Choroid plexus epithelial cell (primary cell): ENCODE data around the gene BICRAL.

ENCODE experiments used
- DNase-seq: peaks from one replicate; pipeline ENCODE4 v3.0.0-alpha.2; 2010; ENCODE audit warnings: low read depth
- H3K4me3 ChIP-seq: 2 replicates; pipeline ENCODE4 v1.5.1; 2011; ENCODE audit warnings: low read depth, mild to moderate bottlenecking, control low read depth, low read length, moderate library complexity
- CTCF ChIP-seq: conservative IDR thresholded peaks from 2 replicates; pipeline ENCODE4 v1.5.1; 2011; ENCODE audit warnings: low read depth, mild to moderate bottlenecking, control low read depth, inconsistent platforms, low read length, moderate library complexity

The BICRAL gene

DNA sequence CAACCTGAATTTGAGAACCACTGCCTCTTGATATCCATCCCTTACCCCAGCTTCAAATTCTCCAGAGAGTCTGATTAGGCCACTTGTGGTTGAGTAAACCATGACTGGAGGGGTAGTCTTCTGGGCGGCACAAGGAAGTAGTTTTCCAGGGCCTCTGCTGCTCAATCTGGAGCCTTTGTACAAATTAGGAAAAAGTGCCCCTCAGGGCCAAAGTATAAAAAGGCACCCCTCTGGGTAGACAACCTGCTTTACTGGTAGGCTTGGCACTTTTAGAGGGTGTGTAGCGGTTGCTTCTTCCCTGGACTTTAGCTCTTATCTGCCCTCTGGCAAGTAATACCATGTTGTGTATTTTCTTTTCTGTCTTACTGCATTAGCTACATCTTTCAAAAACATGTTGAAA lies 64.7 kb downstream of the BICRAL start:
- no peak for TF ChIP-seq CTCF
- no peak for DNase-seq
- no peak overlapping the region for H3K4me3 ChIP-seq

- H3K4me3 ChIP-seq = no peak overlapping the region
- no peak for DNase-seq
- TF ChIP-seq CTCF = no peak
These were observed 66.8 kb downstream of the BICRAL start for GRCh38 chr6:42848700-42849099.

GRCh38 chr6:42851599-42851998 lies 69.7 kb downstream of the BICRAL start:
- no peak for TF ChIP-seq CTCF
- H3K4me3 ChIP-seq = no peak overlapping the region
- DNase-seq = no peak

DNA sequence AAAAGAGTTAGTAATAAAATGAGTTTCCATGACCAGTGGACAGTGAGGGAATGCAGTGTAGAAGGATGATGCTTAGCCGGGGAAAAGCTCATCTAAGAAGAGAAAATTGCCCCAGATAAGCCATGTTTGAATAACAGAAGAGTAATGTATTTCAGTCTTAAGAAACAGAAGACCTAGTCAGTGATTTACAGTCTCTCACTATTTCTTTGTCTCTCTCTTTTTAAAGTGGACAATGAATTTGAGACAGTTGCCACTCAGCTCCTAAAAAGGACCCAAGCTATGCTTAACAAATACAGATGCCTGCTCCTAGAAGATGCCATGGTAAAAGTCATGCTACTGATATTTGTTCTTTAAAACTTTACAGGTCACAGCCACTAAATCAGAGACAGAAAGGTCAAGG lies 78.2 kb downstream of the BICRAL start:
- no peak for DNase-seq
- TF ChIP-seq CTCF = no peak

DNA sequence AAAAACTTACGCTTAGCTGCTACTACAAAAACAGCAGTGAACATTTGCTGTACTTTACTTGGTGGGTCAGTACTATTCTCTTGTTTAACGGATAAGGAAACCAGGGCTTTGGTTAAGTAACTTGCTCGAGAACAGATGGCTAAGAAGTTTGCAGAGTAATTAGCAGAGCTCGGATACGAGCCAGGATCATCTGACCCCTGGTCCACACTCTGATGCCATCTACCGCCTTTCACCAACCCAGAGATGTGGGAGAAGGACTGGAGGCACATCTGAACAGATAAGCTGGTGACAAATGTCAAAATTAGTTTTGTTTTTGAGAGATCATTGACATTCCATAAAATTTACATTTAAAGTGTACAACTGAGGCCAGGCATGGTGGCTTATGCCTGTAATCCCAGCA lies 78.6 kb downstream of the BICRAL start:
- no peak for TF ChIP-seq CTCF

More for the DNA sequence above, 78.2 kb downstream of the BICRAL start:
- H3K4me3 ChIP-seq = no peak overlapping the region

DNA sequence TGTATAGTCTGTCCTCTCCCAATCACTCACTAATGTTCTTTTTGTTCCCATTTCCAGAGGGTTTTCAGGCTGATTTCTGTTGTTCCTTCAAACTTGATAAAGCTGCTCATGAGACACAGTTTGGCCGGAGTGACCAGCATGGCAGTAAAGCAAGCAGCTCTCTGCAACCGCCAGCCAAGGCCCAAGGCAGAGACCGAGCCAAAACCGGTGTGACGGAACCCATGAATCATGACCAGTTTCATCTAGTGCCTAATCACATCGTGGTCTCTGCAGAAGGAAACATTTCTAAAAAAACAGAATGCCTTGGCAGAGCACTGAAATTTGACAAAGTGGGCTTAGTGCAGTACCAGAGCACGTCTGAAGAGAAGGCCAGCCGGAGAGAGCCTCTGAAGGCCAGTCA lies 82.8 kb downstream of the BICRAL start:
- no peak for DNase-seq
- no peak for TF ChIP-seq CTCF
- H3K4me3 ChIP-seq = no peak overlapping the region

More for the DNA sequence above, 78.6 kb downstream of the BICRAL start:
- H3K4me3 ChIP-seq = no peak overlapping the region
- DNase-seq = no peak

DNA sequence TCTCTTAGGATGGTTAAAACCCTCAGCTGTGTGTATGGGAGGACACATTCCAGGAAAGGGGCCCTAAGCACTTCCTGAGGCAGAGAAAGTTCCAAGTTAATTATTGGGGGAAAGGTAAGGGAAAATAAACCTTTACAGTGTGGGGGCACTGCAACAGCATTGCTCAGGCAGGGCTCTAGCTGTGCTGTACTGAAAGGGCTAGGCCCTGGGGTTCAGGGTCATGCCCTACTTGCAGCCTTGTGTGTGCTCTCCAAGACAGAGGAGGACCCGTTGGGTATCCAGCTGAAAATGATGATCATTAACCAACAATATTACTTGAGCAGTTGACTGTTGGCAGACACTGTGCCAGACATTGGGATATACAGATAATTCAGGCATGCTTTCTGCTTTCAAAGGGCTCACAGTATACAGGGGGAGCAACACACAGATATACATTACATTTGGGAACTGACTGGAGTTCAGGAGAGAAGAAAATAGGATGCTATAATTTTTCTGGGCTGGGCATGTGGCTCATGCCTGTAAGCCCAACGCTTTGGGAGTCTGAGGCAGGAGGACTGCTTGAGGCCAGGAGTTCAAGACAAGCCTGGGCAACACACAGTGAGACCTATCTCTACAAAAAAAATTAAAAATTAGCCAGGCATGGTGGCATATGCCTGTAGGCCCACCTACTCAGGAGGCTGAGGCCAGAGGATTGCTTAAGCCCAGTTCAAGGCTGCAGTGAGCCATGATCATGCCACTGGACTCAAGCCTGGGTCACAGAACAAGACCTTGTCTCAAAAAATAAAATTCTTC lies 88.5 kb downstream of the BICRAL start:
- no peak overlapping the region for H3K4me3 ChIP-seq
- DNase-seq = no peak
- TF ChIP-seq CTCF = no peak
